Common myeloid progenitor, CD34-positive (primary cell): ENCODE data around the gene PDE3A.

ENCODE experiments used
- CTCF ChIA-PET: fragments of 350-600 bp; sonication (Branson Sonifier 250); formaldehyde crosslinking; loops from one replicate; lab custom pipeline; 2021; ENCODE audit warnings: antibody characterized with exemption; lab: Charles Lee
- POLR2A ChIA-PET: fragments of 350-600 bp; sonication (Branson Sonifier 250); formaldehyde crosslinking; loops from one replicate; lab custom pipeline; 2021; ENCODE audit warnings: antibody characterized with exemption; lab: Charles Lee
- DNase-seq, 3 donors: peaks; one replicate each; pipeline versions ENCODE4 v3.0.0 to v3.0.0-alpha.2; 2013
- H3K27ac ChIP-seq, 2 experiments: 1 replicate in 1 of 2; 2 replicates in 1 of 2; pipeline ENCODE4 v1.7.0; 2013; ENCODE audit warnings: inconsistent platforms in 2 of 2, low read length in 2 of 2, mild to moderate bottlenecking in 2 of 2, low read depth in 1 of 2, moderate library complexity in 1 of 2; ENCODE audit not compliant: severe bottlenecking in 2 of 2, insufficient read depth in 1 of 2, poor library complexity in 1 of 2
- H3K27me3 ChIP-seq, 5 experiments: replicated peaks in 2 of 5; 1 replicate in 3 of 5; 2 replicates in 2 of 5; pipeline versions ENCODE4 v1.6.1 to v1.7.0; 2013; ENCODE audit warnings: low read length in 4 of 5, mild to moderate bottlenecking in 2 of 5, moderate library complexity in 2 of 5, inconsistent platforms in 1 of 5; ENCODE audit not compliant: insufficient read depth in 5 of 5, control insufficient read depth in 4 of 5
- H3K36me3 ChIP-seq, 4 experiments: 1 replicate in 2 of 4; 2 replicates in 2 of 4; pipeline versions ENCODE4 v1.6.1 to v1.7.0; 2013; ENCODE audit warnings: low read length in 3 of 4, control low read depth in 1 of 4, mild to moderate bottlenecking in 1 of 4; ENCODE audit not compliant: control insufficient read depth in 4 of 4, insufficient read depth in 4 of 4
- H3K4me1 ChIP-seq, 4 experiments: 1 replicate in 3 of 4; 2 replicates in 1 of 4; pipeline versions ENCODE4 v1.6.1 to v1.7.1; 2013; ENCODE audit warnings: low read length in 3 of 4, mild to moderate bottlenecking in 3 of 4, control low read depth in 1 of 4, inconsistent platforms in 1 of 4, moderate library complexity in 1 of 4; ENCODE audit not compliant: control insufficient read depth in 4 of 4, insufficient read depth in 4 of 4; ENCODE audit errors: control extremely low read depth in 1 of 4
- H3K4me3 ChIP-seq, 7 experiments: 1 replicate in 4 of 7; 2 replicates in 3 of 7; pipeline versions ENCODE4 v1.5.1 to v1.7.0; 2013; ENCODE audit warnings: mild to moderate bottlenecking in 7 of 7, low read length in 6 of 7, moderate library complexity in 6 of 7, inconsistent platforms in 2 of 7, low read depth in 2 of 7, control low read depth in 1 of 7; ENCODE audit not compliant: insufficient read depth in 4 of 7, control insufficient read depth in 1 of 7; ENCODE audit errors: extremely low read depth in 1 of 7
- H3K9me3 ChIP-seq, 5 experiments: 1 replicate in 4 of 5; 2 replicates in 1 of 5; pipeline versions ENCODE4 v1.6.1 to v1.7.1; 2013; ENCODE audit warnings: low read length in 4 of 5, mild to moderate bottlenecking in 2 of 5, inconsistent platforms in 1 of 5, low read depth in 1 of 5, moderate library complexity in 1 of 5; ENCODE audit not compliant: control insufficient read depth in 4 of 5, insufficient read depth in 2 of 5; ENCODE audit errors: control extremely low read depth in 1 of 5
- WGBS: methylation state at CpG from one replicate; pipeline ENCODE4 v1.1.5; 2013; ENCODE audit not compliant: insufficient coverage; 5-methylcytosine and 5-hydroxymethylcytosine counted together

PDE3A gene

GRCh38 chr12:20366776-20367409, 1.4 kb upstream of the PDE3A start:
- Histone ChIP-seq H3K27me3 (peaks cover 3 to 17% (median 11%) of the 10 kb centered on the region in 5 experiments), H3K27ac (no peak overlapping the region), H3K4me3 (no peak overlapping the region), H3K9me3 (no peaks in the 10 kb centered on the region), H3K36me3 (no peaks in the 10 kb centered on the region), H3K4me1 (peaks cover 8 to 26% (median 24%) of the 10 kb centered on the region in 4 experiments)
- no peak for DNase-seq
- WGBS, result 89% methylated on average over 1 of the region's 2 CpGs
- ChIA-PET POLR2A (no interaction called here), CTCF (interaction anchor here (1.4 kb wide), 1 partner anchor 520 kb away, joined by 4 read pairs; no protein-coding TSS in a partner anchor)

GRCh38 chr12:20367583-20368113, 689 bp upstream of the PDE3A start:
- Histone ChIP-seq H3K9me3 (no peaks in the 10 kb centered on the region), H3K27ac (no peak overlapping the region), H3K4me1 (peaks cover 8 to 26% (median 24%) of the 10 kb centered on the region in 4 experiments), H3K4me3 (peak overlapping the region; percentile 63 to 92 (median 78)), H3K36me3 (no peaks in the 10 kb centered on the region), H3K27me3 (peaks cover 3 to 19% (median 12%) of the 10 kb centered on the region in 5 experiments)
- ChIA-PET POLR2A (no interaction called here), CTCF (interaction anchor here (0.7 to 1.4 kb wide), 5 partner anchors 8 to 610 kb away, joined by 3 to 5 read pairs (median 3); no protein-coding TSS in a partner anchor)
- 13% methylated on average over 1 of the region's 3 CpGs for WGBS
- peak in 1 of 3 donors; percentile 6 for DNase-seq

- Histone ChIP-seq H3K27ac (no peak overlapping the region), H3K36me3 (no peaks in the 10 kb centered on the region), H3K4me3 (peak overlapping the region; percentile 63 to 92 (median 78)), H3K4me1 (peaks cover 8 to 26% (median 24%) of the 10 kb centered on the region in 4 experiments), H3K27me3 (peaks cover 3 to 19% (median 14%) of the 10 kb centered on the region in 5 experiments), H3K9me3 (no peaks in the 10 kb centered on the region)
- 0% methylated on average over 29 of the region's 50 CpGs for WGBS
- DNase-seq, result peak in 2 of 3 donors; percentile 36 to 51
- ChIA-PET CTCF (interaction anchor here (0.9 to 1.5 kb wide), 9 partner anchors 9 to 611 kb away, joined by 3 to 5 read pairs (median 4); no protein-coding TSS in a partner anchor), POLR2A (no interaction called here)
Observed at GRCh38 chr12:20368651-20369304, 441 bp downstream of the PDE3A start.

GRCh38 chr12:20369305-20370013, 1.1 kb downstream of the PDE3A start:
- peaks cover 3 to 19% (median 14%) of the 10 kb centered on the region in 5 experiments for H3K27me3 ChIP-seq
- CTCF ChIA-PET, result interaction anchor here (0.7 to 1.5 kb wide), 7 partner anchors 10 to 453 kb away, joined by 3 to 5 read pairs (median 3); no protein-coding TSS in a partner anchor
- no peak overlapping the region for H3K27ac ChIP-seq
- peaks cover 8 to 26% (median 24%) of the 10 kb centered on the region in 4 experiments for H3K4me1 ChIP-seq
- DNase-seq, result peak; percentile 57 to 82 (median 62)
- POLR2A ChIA-PET, result no interaction called here
- H3K4me3 ChIP-seq, result peak overlapping the region; percentile 63 to 92 (median 78)
- H3K36me3 ChIP-seq, result no peaks in the 10 kb centered on the region
- WGBS, result under 1% methylated on average over 55 of the region's 63 CpGs
- no peaks in the 10 kb centered on the region for H3K9me3 ChIP-seq

- H3K27me3 ChIP-seq, result peaks cover 3 to 19% (median 14%) of the 10 kb centered on the region in 5 experiments
Observed at GRCh38 chr12:20370014-20370386, 1.7 kb downstream of the PDE3A start.

GRCh38 chr12:20370866-20371519, 2.7 kb downstream of the PDE3A start:
- ChIA-PET POLR2A (no interaction called here), CTCF (interaction anchor here (0.7 to 1.4 kb wide), 3 partner anchors 13 to 457 kb away, joined by 3 to 4 read pairs (median 3); no protein-coding TSS in a partner anchor)
- Histone ChIP-seq H3K4me1 (peaks cover 8 to 26% (median 24%) of the 10 kb centered on the region in 4 experiments), H3K27me3 (peaks cover 3 to 19% (median 14%) of the 10 kb centered on the region in 5 experiments), H3K36me3 (no peaks in the 10 kb centered on the region), H3K27ac (no peak overlapping the region), H3K9me3 (no peaks in the 10 kb centered on the region), H3K4me3 (peak overlapping the region in 1 of 7 experiments; percentile 80)
- no peak for DNase-seq
- WGBS, result no CpG with 5 or more reads among the region's 5 CpGs

More at GRCh38 chr12:20370014-20370386, 1.7 kb downstream of the PDE3A start:
- ChIA-PET CTCF (interaction anchor here (0.7 to 1.4 kb wide), 3 partner anchors 10 to 38 kb away, joined by 3 read pairs; no protein-coding TSS in a partner anchor), POLR2A (no interaction called here)
- Histone ChIP-seq H3K27ac (no peak overlapping the region), H3K9me3 (no peaks in the 10 kb centered on the region), H3K4me1 (peaks cover 8 to 26% (median 24%) of the 10 kb centered on the region in 4 experiments), H3K4me3 (peak overlapping the region; percentile 63 to 92 (median 78)), H3K36me3 (no peaks in the 10 kb centered on the region)
- 3% methylated on average over 15 of the region's 21 CpGs for WGBS
- peak in 2 of 3 donors; percentile 17 to 40 for DNase-seq
